ENCODE measurements around the gene PRDM12. TPM values are rescaled to one million over a fixed set of nuclear protein-coding genes. Genes with fewer than 3 reads are reported as not detected.

Gene PRDM12
- total RNA-seq, 1 experiment from 2014 or later = not detected

GRCh38 chr9:130631331-130632080 is 32.9 kb upstream of the PRDM12 start:
- peaks cover 4% of the 10 kb centered on the region; the same call in 1 of the 2 replicates for H3K4me1 ChIP-seq (ENCODE audit: insufficient read depth, low read length)
- H3K23ac ChIP-seq (ENCODE audit: insufficient read length, low read depth, low read length) = no peak overlapping the region
- H3K14ac ChIP-seq (ENCODE audit: insufficient read depth, low read length) = no peak overlapping the region
- H3K4ac ChIP-seq (ENCODE audit: low read depth, low read length) = no peak overlapping the region
- no peak overlapping the region for H3K9ac ChIP-seq (ENCODE audit: extremely low read depth, insufficient read length, low read length)
- H3K9me3 Mint-ChIP-seq = no peaks in the 10 kb centered on the region; a peak in 1 of 5 replicates
- H4K5ac ChIP-seq (ENCODE audit: insufficient read length, low read depth, low read length) = no peak overlapping the region
- no CpG with 5 or more reads among the region's 22 CpGs for WGBS (ENCODE audit: extremely low coverage, insufficient read length, low lambda C conversion rate)
- H3K56ac ChIP-seq (ENCODE audit: insufficient read length, low read depth, low read length) = no peak overlapping the region
- H4K91ac ChIP-seq (ENCODE audit: insufficient read length, low read depth, low read length) = no peak overlapping the region
- H3K18ac ChIP-seq (ENCODE audit: insufficient read length, low read depth, low read length) = no peak overlapping the region
- H4K20me1 ChIP-seq (ENCODE audit: control insufficient read depth, insufficient read depth, insufficient read length) = no peaks in the 10 kb centered on the region
- no peaks in the 10 kb centered on the region for H3K9me3 ChIP-seq (ENCODE audit: control insufficient read depth, low read depth, low read length)
- H2BK20ac ChIP-seq (ENCODE audit: low read depth, low read length, poor library complexity, severe bottlenecking) = no peak overlapping the region
- DNase-seq = no peak
- H3K27ac Mint-ChIP-seq = peak overlapping the region in 2 of 3 experiments; percentile 83 to 91; a peak in 4 of 7 replicates
- no peak overlapping the region for H2BK120ac ChIP-seq (ENCODE audit: low read depth, low read length, poor library complexity, severe bottlenecking)
- no peak overlapping the region for H2BK15ac ChIP-seq (ENCODE audit: low read depth, low read length)
- H2AK5ac ChIP-seq (ENCODE audit: insufficient read length, low read length) = no peak overlapping the region
- no peak overlapping the region for H4K8ac ChIP-seq (replicated peaks; ENCODE audit: insufficient read length, low read depth, low read length)
- H3K79me1 ChIP-seq (ENCODE audit: insufficient read depth, low read depth, low read length, poor library complexity, severe bottlenecking) = no peaks in the 10 kb centered on the region
- H2AFZ ChIP-seq (ENCODE audit: low read length) = no peak overlapping the region
- no peak overlapping the region for H3T11ph ChIP-seq (ENCODE audit: low read length)
- H3K4me1 Mint-ChIP-seq = peaks cover 30 to 38% of the 10 kb centered on the region in 2 experiments
- H3K4me3 Mint-ChIP-seq = no peak overlapping the region
- no peak for TF ChIP-seq CTCF (conservative IDR thresholded peaks at IDR 0.05)
- no peak overlapping the region for H2BK12ac ChIP-seq (ENCODE audit: insufficient read length, low read depth, low read length)
- H3K27ac ChIP-seq (ENCODE audit: insufficient read length, low read depth, low read length) = no peak overlapping the region
- no peaks in the 10 kb centered on the region for H3K23me2 ChIP-seq (ENCODE audit: insufficient read length, low read depth, low read length, poor library complexity, severe bottlenecking)
- H2BK5ac ChIP-seq (ENCODE audit: insufficient read length, low read length) = no peak overlapping the region
- peaks cover 36 to 71% (median 64%) of the 10 kb centered on the region in 3 experiments; a peak in 6 of 7 replicates for H3K36me3 Mint-ChIP-seq (ENCODE audit: insufficient read depth in 1 of 3, low read depth in 3 of 3)
- H3K27me3 Mint-ChIP-seq (ENCODE audit: low read depth) = no peaks in the 10 kb centered on the region; the same call in 1 of the 2 replicates
- no peak overlapping the region for H3K4me2 ChIP-seq (ENCODE audit: insufficient read depth, insufficient read length, low read length)
- H3K79me2 ChIP-seq (ENCODE audit: insufficient read depth, low read length) = no peaks in the 10 kb centered on the region
- no peaks in the 10 kb centered on the region for H3K27me3 ChIP-seq (ENCODE audit: insufficient read depth, low read length)
